HG03045 (cell line): ENCODE results near the gene FBXL4.

Experiments
- ATAC-seq: cut with Tn5 transposase; IDR thresholded peaks from one replicate; pipeline ENCODE4 v1.9.1; 2021; ENCODE audit warnings: mild to moderate bottlenecking, moderate library complexity; ENCODE audit not compliant: unreplicated experiment

FBXL4 gene

GRCh38 chr6:98827295-98828159, 120.2 kb downstream of the FBXL4 start:
- no peak for ATAC-seq

DNA sequence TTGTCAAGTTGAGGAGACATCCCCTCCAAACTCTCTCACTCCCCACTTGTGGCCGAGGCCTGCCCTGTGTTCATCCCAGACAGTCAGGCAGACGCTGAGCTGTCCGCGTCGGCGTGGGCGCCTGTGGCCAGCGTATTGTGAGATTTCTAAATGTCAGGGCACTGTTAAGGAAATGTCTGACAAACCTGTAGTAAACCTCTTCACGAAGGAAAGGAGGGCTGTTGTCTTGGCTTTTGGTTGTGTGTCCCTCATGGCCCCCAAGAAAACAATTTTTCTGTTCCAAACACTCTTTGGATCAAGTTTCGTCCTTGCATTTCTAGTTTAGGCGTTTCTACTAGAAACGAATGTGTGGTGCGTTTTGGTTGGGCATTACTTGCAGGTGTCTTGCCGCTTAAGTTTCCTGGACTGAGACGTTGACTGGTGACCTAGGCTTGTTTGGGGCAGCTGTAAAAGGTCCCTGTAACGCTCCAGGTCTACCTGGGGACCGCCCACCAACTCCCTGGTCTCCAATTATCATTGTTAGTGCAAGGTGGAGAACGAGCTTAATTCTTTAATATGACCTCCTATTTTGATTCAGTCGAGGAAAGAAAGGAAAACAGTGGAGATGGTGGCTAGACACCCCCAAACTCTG, 122.0 kb downstream of the FBXL4 start:
- ATAC-seq = no peak

GRCh38 chr6:98824902-98825599, 122.7 kb downstream of the FBXL4 start:
- no peak for ATAC-seq

- ATAC-seq = no peak
These were observed 123.4 kb downstream of the FBXL4 start for GRCh38 chr6:98824162-98824901.

DNA sequence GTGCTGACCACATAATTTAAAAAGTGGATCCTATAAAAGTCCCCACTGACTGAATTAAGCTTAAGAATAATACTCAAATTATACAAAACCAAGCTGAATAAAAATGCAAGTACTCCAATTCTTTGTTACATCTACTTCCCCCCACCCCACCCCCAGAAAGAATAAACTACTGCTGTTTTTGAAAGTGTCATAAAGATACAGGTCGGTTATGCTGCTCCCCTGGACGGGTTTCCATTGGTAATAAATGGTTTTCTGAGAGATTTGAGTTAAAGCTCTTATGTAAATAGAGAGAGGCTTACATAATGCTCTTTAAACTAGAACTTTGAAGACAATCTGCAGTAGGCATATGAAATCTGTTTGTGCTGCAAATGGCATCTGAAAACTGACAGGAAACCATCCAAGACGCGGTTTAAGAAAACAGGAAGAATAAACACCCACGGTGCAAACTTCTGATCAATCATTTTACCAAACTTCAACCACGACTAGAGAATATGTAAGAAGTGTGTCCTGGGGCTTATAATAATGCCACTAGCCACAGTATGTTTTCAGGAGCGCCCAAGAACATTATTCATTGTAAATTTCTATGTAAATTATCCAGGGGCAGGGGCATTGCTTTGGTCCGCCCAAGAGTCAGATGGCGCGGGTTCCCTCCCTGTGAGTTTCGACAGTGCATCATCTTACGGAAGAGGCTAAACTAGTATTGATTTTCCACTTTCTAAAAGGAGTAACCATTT, 124.2 kb downstream of the FBXL4 start:
- no peak for ATAC-seq

DNA sequence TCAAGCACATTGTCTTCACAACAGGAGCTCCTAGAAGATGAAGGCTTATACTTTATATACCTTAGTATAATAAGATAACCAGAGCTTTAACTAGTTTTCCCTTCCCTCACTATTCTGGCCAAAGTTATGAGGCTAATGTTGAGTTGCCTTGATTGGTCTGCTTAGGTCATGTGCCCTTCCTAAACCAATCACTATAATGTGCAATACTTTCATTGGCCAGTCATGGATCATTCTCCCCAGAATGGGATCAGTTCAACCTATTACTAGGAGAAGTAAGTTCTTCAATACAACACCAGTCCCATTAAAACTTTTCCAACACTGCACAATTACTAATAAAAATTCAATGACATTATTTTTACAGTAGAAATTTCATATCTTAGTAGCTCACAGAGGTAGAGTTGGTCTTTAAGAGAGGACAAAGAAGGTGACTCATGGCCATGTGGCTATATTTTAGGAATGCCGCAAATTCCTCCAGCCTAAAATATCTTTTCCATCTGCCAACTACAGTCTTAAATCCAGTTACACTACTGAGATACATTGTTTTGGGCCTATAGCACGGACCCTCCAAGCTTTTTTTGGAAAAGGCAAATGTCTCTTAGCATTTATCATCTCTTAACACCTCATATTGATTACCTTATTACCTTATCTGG, 125.9 kb downstream of the FBXL4 start:
- ATAC-seq = no peak
